VCaP (cell line): ENCODE data around the gene QKI.
"Not testable (repeated sequence)": the region's sequence is repeated elsewhere in the genome, so short reads cannot be mapped to it uniquely, and the experiment has no call there.

Experiments used
- H3K27ac ChIP-seq: fragments of 450-650 bp; 2 replicates; pipeline ENCODE4 v1.5.1; 2017
- CTCF ChIP-seq: fragments of 450-650 bp; conservative IDR thresholded peaks from 2 replicates; pipeline ENCODE4 v1.5.1; 2017; ENCODE audit warnings: mild to moderate bottlenecking, moderate library complexity

The QKI gene

GRCh38 chr6:163589387-163589786, 174.9 kb downstream of the QKI start:
- no peak for TF ChIP-seq CTCF
- H3K27ac ChIP-seq = no peak overlapping the region

- not testable (repeated sequence) for H3K27ac ChIP-seq
Measured at GRCh38 chr6:163590132-163590531, 175.6 kb downstream of the QKI start.

GRCh38 chr6:163592872-163593271, 178.4 kb downstream of the QKI start:
- no peak overlapping the region for H3K27ac ChIP-seq
- no peak for TF ChIP-seq CTCF

GRCh38 chr6:163596174-163596573, 181.7 kb downstream of the QKI start:
- H3K27ac ChIP-seq = no peak overlapping the region
- TF ChIP-seq CTCF = no peak

- H3K27ac ChIP-seq = no peak overlapping the region
- TF ChIP-seq CTCF = no peak
Measured at GRCh38 chr6:163599136-163599535, 184.6 kb downstream of the QKI start.

- TF ChIP-seq CTCF = no peak
Measured at GRCh38 chr6:163599684-163600083, 185.2 kb downstream of the QKI start.

GRCh38 chr6:163600331-163600730, 185.8 kb downstream of the QKI start:
- no peak for TF ChIP-seq CTCF
- no peak overlapping the region for H3K27ac ChIP-seq

More at GRCh38 chr6:163599684-163600083, 185.2 kb downstream of the QKI start:
- H3K27ac ChIP-seq = no peak overlapping the region

- no peak for TF ChIP-seq CTCF
- H3K27ac ChIP-seq = no peak overlapping the region
Measured at GRCh38 chr6:163600781-163601180, 186.3 kb downstream of the QKI start.
